HUES48 (cell line): ENCODE measurements around the gene CPXCR1.
"Not testable (repeated sequence)": the region's sequence is repeated elsewhere in the genome, so short reads cannot be mapped to it uniquely, and the experiment has no call there.

Experiments used
- H3K27ac ChIP-seq: one replicate; pipeline ENCODE4 v1.7.0; 2013; ENCODE audit warnings: low read depth, low read length, inconsistent platforms
- H3K27me3 ChIP-seq: 2 replicates; pipeline ENCODE4 v1.6.1; 2013; ENCODE audit warnings: mild to moderate bottlenecking, low read length; ENCODE audit not compliant: control insufficient read depth, insufficient read depth
- H3K36me3 ChIP-seq: 2 replicates; pipeline ENCODE4 v1.6.1; 2013; ENCODE audit warnings: low read length; ENCODE audit not compliant: control insufficient read depth, insufficient read depth
- H3K4me1 ChIP-seq: 2 replicates; pipeline ENCODE4 v1.6.1; 2013; ENCODE audit warnings: mild to moderate bottlenecking, low read length; ENCODE audit not compliant: control insufficient read depth, insufficient read depth
- H3K4me3 ChIP-seq: 2 replicates; pipeline ENCODE4 v1.5.1; 2013; ENCODE audit warnings: mild to moderate bottlenecking, low read depth, low read length
- H3K9ac ChIP-seq: 2 replicates; pipeline ENCODE4 v1.6.1; 2013; ENCODE audit warnings: mild to moderate bottlenecking, low read depth, low read length, moderate library complexity
- H3K9me3 ChIP-seq: 2 replicates; pipeline ENCODE4 v1.6.1; 2013; ENCODE audit warnings: low read length; ENCODE audit not compliant: control insufficient read depth, insufficient read depth

CPXCR1 gene

GRCh38 chrX:88746925-88747324, at the start of gene CPXCR1:
CPXCR1 (plus strand) TSS chrX:88747225; CDS start chrX:88753415, 6,190 bp downstream.
- H3K9ac ChIP-seq, result no peak within 1 kb of the TSS
- H3K36me3 ChIP-seq, result no peaks in the 10 kb centered on the region
- no peaks in the 10 kb centered on the region for H3K27me3 ChIP-seq
- H3K4me3 ChIP-seq, result no peak within 1 kb of the TSS
- no peak within 1 kb of the TSS for H3K27ac ChIP-seq
- peaks cover 8% of the 10 kb centered on the region; the same call in 1 of the 2 replicates for H3K9me3 ChIP-seq
- no peaks in the 10 kb centered on the region for H3K4me1 ChIP-seq

GRCh38 chrX:88735835-88736234, 11.2 kb upstream of the CPXCR1 start:
- no peaks in the 10 kb centered on the region for H3K4me1 ChIP-seq
- H3K9ac ChIP-seq, result no peak overlapping the region
- H3K27me3 ChIP-seq, result no peaks in the 10 kb centered on the region
- H3K36me3 ChIP-seq, result no peaks in the 10 kb centered on the region
- no peak overlapping the region for H3K27ac ChIP-seq
- H3K4me3 ChIP-seq, result no peak overlapping the region
- H3K9me3 ChIP-seq, result no peaks in the 10 kb centered on the region

- H3K4me3 ChIP-seq, H3K27ac ChIP-seq, H3K4me1 ChIP-seq, H3K27me3 ChIP-seq, H3K36me3 ChIP-seq, H3K9ac ChIP-seq, H3K9me3 ChIP-seq: not testable (repeated sequence)
Observed at GRCh38 chrX:88746215-88746614, 810 bp upstream of the CPXCR1 start.

DNA sequence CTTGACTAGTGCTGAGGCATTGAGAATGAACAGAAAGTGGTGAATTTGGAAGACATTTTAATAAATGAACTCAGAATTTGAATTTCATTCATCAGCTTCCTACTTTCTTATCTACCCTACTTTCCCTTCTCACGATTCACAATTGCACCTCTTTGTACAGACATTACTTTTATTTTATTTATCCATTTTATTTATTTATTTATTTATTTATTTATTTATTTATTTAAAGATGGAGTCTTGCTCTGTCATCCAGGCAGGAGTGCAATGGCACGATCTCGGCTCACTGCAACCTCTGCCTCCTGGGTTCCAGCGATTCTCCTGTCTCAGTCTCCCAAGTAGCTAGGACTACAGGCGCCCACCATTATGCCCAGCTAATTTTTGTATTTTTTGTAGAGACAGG, 5.3 kb downstream of the CPXCR1 start:
- not testable (repeated sequence) for H3K4me3 ChIP-seq, H3K27ac ChIP-seq, H3K9ac ChIP-seq, H3K9me3 ChIP-seq, H3K4me1 ChIP-seq, H3K36me3 ChIP-seq, H3K27me3 ChIP-seq

- peaks cover 8% of the 10 kb centered on the region; the same call in 1 of the 2 replicates for H3K4me1 ChIP-seq
- H3K9ac ChIP-seq, result no peak overlapping the region
- no peaks in the 10 kb centered on the region for H3K36me3 ChIP-seq
- H3K9me3 ChIP-seq, result peaks cover 24% of the 10 kb centered on the region
- no peaks in the 10 kb centered on the region for H3K27me3 ChIP-seq
- H3K4me3 ChIP-seq, result no peak overlapping the region
- H3K27ac ChIP-seq, result no peak overlapping the region
Observed at GRCh38 chrX:88789825-88790224, 42.8 kb downstream of the CPXCR1 start.
